ENCODE measurements around the gene KLHDC10. TPM values are rescaled to one million over a fixed set of nuclear protein-coding genes. Genes with fewer than 3 reads are reported as not detected.

KLHDC10 gene
- total and polyA plus RNA-seq, 2 donors (not counting 3 experiments of a cell fraction or from before 2014, with no cell fraction given), result 14.9 to 31.3 TPM

DNA sequence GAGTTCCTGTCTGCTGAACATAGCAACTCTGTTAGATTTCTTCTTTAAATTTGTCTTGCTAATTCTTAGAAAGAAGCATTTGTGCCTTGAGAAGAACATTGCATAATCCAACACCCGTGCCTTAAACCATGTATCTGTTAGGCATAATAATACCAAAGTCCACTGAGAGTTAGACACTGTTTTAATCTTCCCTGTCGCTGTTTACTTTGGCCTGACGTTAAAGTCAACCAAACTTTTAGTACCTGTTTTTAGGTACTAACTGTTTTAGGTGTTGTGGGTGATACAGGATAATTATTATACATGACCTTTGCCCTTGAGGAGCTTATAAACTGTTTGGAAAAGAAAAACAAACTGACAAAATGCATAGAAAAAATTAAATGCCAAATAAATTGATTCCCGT is 43.6 kb downstream of the KLHDC10 start:
- no peak for FAIRE-seq
- ChIA-PET CTCF (no interaction called here), POLR2A (interaction anchor here (0.6 kb wide), 1 partner anchor 643 kb away, joined by 9 read pairs; no protein-coding TSS in a partner anchor)

More for the DNA sequence above, 43.6 kb downstream of the KLHDC10 start:
- H3K27me3 ChIP-seq (ENCODE audit: control insufficient read depth in 2 of 2, insufficient read depth in 2 of 2, low read length in 2 of 2), result no peaks in the 10 kb centered on the region
- H3K9me3 ChIP-seq (replicated peaks; ENCODE audit: control insufficient read depth, insufficient read depth, low read length), result no peaks in the 10 kb centered on the region
- dilution Hi-C loops (cut with MboI; ENCODE audit: extremely low pct_ligation_motif_present, low sequenced_read_pairs) (no loop called here), intact Hi-C loops (cut with micrococcal nuclease) (no loop called here)
- H4K20me1 ChIP-seq (replicated peaks; ENCODE audit: control insufficient read depth, extremely low read depth, insufficient read depth, low read length), result no peaks in the 10 kb centered on the region
- TF ChIP-seq EZH2 (IDR thresholded peaks at IDR 0.05; ENCODE audit: borderline replicate concordance, low read depth, low read length, severe bottlenecking), result no peak
- TF ChIP-seq, protein P1, sequence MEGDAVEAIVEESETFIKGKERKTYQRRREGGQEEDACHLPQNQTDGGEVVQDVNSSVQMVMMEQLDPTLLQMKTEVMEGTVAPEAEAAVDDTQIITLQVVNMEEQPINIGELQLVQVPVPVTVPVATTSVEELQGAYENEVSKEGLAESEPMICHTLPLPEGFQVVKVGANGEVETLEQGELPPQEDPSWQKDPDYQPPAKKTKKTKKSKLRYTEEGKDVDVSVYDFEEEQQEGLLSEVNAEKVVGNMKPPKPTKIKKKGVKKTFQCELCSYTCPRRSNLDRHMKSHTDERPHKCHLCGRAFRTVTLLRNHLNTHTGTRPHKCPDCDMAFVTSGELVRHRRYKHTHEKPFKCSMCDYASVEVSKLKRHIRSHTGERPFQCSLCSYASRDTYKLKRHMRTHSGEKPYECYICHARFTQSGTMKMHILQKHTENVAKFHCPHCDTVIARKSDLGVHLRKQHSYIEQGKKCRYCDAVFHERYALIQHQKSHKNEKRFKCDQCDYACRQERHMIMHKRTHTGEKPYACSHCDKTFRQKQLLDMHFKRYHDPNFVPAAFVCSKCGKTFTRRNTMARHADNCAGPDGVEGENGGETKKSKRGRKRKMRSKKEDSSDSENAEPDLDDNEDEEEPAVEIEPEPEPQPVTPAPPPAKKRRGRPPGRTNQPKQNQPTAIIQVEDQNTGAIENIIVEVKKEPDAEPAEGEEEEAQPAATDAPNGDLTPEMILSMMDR (IDR thresholded peaks at IDR 0.05; ENCODE audit: extremely low read depth in 1 of 2, insufficient read depth in 1 of 2, low read depth in 1 of 2, low read length in 2 of 2), result no peak
- no peak for TF ChIP-seq POLR2A (IDR thresholded peaks at IDR 0.05; ENCODE audit: low read depth, low read length)
- TF ChIP-seq, protein P2, sequence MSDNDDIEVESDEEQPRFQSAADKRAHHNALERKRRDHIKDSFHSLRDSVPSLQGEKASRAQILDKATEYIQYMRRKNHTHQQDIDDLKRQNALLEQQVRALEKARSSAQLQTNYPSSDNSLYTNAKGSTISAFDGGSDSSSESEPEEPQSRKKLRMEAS (IDR thresholded peaks at IDR 0.05; ENCODE audit: insufficient read depth, insufficient read length), result no peak
- no peak for TF ChIP-seq FOS (IDR thresholded peaks at IDR 0.05; ENCODE audit: borderline replicate concordance, insufficient read depth, low read length)
- no peak for TF ChIP-seq JUN (IDR thresholded peaks at IDR 0.05; ENCODE audit: borderline replicate concordance, insufficient read depth, insufficient read length, low read depth)
- no peak for TF ChIP-seq POLR2AphosphoS5 (IDR thresholded peaks at IDR 0.05; ENCODE audit: insufficient read depth, low read depth, low read length)
- TF ChIP-seq GATA2 (IDR thresholded peaks at IDR 0.05; ENCODE audit: insufficient read depth, insufficient read length, low read depth, low read length), result no peak
- TF ChIP-seq MYC (IDR thresholded peaks at IDR 0.05; ENCODE audit: low read depth, low read length), result no peak
- H3K27ac ChIP-seq (ENCODE audit: insufficient read depth, low read depth, low read length), result no peak overlapping the region
- H3K4me2 ChIP-seq (ENCODE audit: insufficient read depth, low read length), result no peak overlapping the region
- H3K9ac ChIP-seq (replicated peaks; ENCODE audit: extremely low read depth, insufficient read depth, low read length), result no peak overlapping the region
- H3K4me3 ChIP-seq (replicated peaks in 1 of 3; ENCODE audit: insufficient read depth in 1 of 3, low read depth in 1 of 3, low read length in 3 of 3), result no peak overlapping the region
- no peaks in the 10 kb centered on the region for H3K36me3 ChIP-seq (ENCODE audit: control insufficient read depth in 2 of 2, extremely low read depth in 1 of 2, insufficient read depth in 2 of 2, low read length in 2 of 2)
- DNase-seq (ENCODE audit: low read depth, low spot score), result no peak
- no peaks in the 10 kb centered on the region for H3K79me2 ChIP-seq (ENCODE audit: control insufficient read depth, insufficient read depth, low read length)
- no TSS peak for BruUV-seq (replicated peaks)
- H3K4me1 ChIP-seq (ENCODE audit: control insufficient read depth, extremely low read depth, insufficient read depth, low read length), result no peaks in the 10 kb centered on the region
- no peak overlapping the region for H2AFZ ChIP-seq (ENCODE audit: low read depth, low read length)
- no peaks in the 10 kb centered on the region for H3K9me1 ChIP-seq (replicated peaks; ENCODE audit: control insufficient read depth, extremely low read depth, insufficient read depth, low read length)

All from endothelial cell of umbilical vein (primary cell).